ENCODE measurements around the gene PCBP3.
"Not testable (repeated sequence)": the region's sequence is repeated elsewhere in the genome, so short reads cannot be mapped to it uniquely, and the experiment has no call there.

The PCBP3 gene

DNA sequence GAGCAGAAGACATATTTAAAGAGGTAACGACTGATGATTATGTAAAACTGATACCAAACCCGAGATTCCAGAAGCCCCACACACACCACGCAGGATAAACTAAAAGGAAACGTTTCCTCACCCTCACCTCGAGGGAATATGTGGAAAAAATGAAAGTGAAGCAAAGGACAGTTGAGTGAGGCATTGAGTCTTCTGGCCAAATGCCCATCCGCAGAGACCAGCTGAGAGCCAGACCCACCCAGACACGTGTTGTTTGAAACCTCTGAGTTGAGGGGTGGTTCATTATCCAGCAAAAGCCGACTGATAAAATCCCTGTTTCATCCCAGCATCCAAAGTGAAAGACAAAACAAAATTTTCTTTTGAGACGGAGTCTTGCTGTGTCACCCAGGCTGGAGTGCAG, 29.6 kb upstream of the PCBP3 start:
- no peak for DNase-seq (ENCODE audit: low read depth)

- no peak for DNase-seq (ENCODE audit: low read depth)
Observed at GRCh38 chr21:45615145-45615711, 28.3 kb upstream of the PCBP3 start.

DNA sequence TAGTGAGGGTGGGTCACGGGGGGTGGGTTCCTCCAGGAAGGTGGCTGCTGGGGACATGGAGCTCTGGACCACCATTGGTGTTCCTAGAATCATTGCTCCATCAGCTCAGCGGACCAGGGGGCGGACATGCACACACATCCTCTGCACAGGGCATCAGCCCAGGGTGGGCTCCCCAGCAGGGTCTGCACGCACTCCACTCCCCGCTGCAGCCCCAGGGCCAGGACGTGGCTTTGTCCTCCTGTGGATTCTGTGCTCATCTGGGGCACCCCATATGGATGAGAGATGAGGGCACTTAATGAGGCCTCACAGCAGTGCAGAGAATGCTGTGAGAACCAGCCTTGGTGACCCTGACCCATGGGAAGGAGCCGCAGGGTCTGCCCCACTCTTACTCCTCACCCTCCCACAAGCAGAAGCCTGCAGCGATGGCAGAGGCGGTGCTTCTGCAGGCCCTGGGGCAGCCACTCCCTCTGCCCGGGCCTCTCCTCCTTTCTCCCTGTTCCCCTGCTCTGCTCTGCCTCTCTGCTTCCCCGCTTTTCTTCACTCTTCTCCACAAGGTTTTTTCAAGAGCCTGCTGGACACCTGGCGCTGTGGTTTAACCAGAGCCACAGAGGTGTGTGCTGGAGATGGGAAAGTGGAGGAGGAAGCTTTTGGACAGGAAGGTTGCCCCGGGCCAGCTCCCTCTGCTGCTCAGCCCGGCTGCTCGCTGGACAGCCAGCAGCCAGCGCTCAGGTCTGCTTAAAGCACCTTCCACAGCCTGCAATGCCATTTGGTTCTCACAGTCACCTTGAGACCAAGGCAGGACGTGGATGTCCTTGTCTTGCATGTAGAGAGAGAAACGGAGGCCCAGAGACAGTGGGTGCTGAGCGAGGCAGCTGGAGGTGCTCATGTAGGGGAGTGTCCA, 26.3 kb upstream of the PCBP3 start:
- no peak for DNase-seq (ENCODE audit: low read depth)

DNA sequence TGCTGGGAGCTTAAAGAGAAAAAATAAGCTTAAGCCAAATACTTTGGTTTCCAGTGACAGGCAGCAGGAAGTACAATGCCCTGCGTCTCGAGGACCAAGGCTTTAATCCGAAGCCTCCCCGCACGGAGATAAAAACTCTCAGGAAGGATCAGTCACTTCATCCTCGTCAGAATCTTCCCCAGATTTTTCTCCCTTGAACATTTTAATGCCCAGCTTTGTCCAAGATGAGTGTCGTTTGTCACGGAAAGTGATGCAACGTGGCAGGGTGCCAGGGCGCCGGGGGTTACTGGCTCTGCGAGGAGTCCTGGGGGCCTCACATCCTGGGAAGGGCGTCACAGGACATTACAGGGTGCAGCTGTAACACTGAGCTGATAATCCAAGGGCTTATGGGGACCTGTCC, 25.2 kb upstream of the PCBP3 start:
- no peak for DNase-seq (ENCODE audit: low read depth)

- no peak for DNase-seq (ENCODE audit: low read depth)
Observed at GRCh38 chr21:45618846-45619485, 24.6 kb upstream of the PCBP3 start.

- no peak for DNase-seq (ENCODE audit: low read depth)
Observed at GRCh38 chr21:45620201-45620923, 23.2 kb upstream of the PCBP3 start.

GRCh38 chr21:45621435-45622331, 21.8 kb upstream of the PCBP3 start:
- DNase-seq (ENCODE audit: low read depth), result not testable (repeated sequence)

DNA sequence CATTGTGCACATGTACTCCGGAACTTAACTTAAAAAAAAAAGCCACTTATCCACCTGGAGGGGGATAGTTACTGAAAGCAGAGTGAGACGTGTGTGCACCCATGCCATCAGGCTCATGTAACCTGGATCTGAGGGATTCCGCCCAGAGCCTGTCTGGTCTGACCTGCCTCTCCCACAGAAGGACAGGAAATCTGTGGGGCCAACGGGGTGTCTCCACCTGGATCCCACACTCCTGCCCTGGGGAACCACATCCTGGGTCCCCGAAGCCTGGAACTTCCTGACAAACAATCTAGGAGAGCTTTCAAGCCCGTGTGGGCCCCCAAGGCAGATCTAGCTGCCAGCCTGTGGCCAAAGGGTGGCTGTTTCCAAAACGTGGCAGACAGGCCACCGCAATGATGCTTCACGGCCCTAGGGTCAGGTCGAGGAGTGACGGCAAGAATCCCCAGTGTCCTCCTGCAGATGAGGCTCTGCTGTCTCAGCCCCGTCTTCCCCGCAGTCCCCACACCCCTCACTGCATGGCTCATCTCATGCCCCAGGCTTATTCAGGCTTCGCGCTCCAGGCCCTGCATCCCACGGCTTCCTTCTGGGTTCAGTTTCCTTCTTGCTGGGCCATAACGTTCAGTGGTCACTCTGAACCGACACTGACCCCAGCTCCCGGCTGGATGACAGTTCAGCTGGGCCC, 21.0 kb upstream of the PCBP3 start:
- DNase-seq (ENCODE audit: low read depth), result no peak

GRCh38 chr21:45623436-45623835, 20.1 kb upstream of the PCBP3 start:
- DNase-seq (ENCODE audit: low read depth), result no peak

GRCh38 chr21:45626127-45626526, 17.4 kb upstream of the PCBP3 start:
- not testable (repeated sequence) for DNase-seq (ENCODE audit: low read depth)

- DNase-seq (ENCODE audit: low read depth), result no peak
Observed at GRCh38 chr21:45629046-45629981, 14.2 kb upstream of the PCBP3 start.

DNA sequence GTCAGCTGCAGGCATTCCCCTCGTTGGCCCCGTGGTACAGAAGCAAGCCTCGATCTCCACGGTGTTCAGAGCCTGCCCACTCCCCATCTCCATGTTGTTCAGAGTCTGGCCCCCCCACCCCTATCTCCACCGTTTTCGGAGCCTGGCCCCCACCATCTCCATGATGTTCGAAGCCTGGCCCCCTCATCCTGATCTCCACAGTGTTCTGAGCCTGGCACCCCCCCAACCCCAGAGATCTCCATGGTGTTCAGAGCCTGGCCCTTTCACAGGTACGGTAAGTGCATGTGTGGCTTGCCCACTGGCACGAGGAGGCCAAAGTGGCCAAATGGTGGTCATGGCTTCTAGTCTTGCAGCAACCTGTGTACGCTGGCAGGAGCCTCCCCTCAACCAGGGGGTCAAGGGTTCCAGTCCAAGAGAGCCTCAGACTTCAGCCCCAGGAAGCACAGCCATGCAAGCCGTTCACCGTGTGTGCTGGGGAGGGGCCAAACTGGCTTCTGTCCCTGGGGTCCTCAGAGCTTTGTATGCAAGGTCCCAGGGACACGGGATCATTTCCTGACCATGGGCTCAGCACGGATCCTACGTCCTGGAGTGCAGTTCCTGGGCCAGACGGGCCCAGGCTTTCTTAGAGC, 13.3 kb upstream of the PCBP3 start:
- no peak for DNase-seq (ENCODE audit: low read depth)

DNA sequence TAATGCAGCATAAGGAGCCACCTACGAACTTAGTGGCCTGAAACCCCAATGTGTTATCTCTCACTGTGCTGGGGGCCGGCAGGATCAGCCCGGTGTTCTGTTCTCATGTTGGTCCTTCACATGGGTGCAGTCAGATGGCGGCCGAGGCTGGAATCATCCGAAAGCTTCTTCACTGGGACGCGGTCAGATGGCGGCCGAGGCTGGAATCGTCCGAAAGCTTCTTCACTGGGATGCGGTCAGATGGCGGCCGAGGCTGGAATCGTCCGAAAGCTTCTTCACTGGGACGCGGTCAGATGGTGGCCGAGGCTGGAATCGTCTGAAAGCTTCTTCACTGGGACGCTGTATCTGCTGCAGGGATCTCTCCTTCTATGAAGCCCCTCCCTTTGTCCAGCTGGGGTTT, 12.6 kb upstream of the PCBP3 start:
- no peak for DNase-seq (ENCODE audit: low read depth)

- DNase-seq (ENCODE audit: low read depth), result no peak
Observed at GRCh38 chr21:45631540-45631939, 12.0 kb upstream of the PCBP3 start.

DNA sequence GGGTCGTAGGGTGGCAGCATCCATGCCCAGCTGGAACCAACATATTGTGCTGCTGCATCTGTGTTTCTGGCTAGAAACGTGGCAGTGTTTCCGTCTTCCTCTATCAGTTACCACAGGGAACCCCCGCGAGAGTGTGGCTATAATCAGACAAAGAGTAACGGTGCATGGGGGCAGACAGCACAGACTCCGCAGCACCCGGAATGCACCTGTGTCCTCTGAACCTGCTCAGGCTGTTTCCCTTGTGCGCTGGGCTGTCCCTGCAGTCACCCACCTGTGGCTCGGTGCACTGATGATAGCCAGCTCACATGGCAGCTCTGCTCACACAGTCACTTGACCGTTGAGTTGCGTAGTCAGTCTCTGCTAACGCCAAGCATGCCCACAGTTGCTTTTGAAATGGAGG, 11.4 kb upstream of the PCBP3 start:
- no peak for DNase-seq (ENCODE audit: low read depth)

DNA sequence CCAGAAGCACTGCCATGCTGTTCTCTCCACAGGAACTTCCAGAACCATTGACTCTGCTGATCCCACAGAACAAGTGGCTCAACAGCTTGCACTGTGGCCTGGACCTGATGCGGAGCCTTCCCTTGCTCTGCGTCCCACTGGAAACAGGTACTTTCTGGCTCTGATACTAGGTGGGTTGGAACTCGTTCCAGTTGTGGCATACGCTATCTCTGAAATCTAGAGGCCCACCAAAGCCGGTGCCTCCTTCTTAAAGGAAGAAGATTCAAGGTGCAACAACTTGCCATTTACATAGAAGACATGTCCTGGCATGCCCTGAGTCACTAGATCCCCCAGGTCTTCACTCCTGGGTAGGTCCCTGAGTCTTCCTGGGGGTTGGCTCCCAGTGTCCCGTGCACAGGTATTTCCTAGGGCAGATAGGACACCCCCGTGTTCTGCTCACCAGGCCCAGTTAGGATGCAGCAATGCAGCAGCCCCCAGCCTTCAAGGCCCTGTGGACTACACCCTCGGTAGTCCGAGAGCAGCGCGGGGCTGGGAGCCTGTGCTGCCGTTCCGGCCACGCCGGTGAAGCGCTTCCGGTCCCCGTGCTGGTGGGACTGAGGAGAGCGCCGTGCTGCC, 10.8 kb upstream of the PCBP3 start:
- DNase-seq (ENCODE audit: low read depth), result no peak

DNA sequence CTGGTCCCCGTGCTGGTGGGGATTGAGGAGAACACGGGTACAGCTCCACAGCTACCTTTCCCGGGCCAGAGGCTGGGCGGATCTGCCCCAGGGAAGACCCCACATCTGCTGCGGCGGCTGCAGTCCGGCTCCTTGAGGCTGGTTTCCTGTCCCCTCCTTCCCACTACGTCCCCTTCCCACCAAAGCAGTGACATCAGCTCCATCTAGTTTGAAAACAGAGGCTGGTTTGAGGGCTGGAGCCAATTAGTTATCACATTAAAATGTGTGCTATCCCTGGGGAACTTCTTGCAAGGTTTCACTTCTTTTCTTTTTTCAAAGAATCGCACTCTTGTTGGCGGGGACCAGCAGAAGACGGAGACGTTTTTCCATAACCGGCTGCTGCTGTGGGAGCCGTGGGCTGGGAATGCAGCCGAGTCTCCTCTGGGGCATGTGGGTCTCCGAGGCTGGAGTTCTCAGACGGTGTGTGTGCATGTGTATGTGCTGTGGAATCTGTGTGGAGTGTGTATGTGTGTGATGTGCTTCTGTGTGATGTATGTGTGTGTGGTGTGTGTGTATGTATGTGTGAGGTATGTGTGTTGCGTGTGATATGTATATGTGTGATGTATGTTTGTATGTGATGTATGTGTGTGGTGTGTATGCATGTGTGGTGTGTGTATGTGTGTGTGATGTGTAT, 8.9 kb upstream of the PCBP3 start:
- DNase-seq (ENCODE audit: low read depth), result no peak
